ENCODE data around the gene RNU1-1. TPM values are rescaled to one million over a fixed set of nuclear protein-coding genes. Genes with fewer than 3 reads are reported as not detected.
"Not testable (repeated sequence)": the region's sequence is repeated elsewhere in the genome, so short reads cannot be mapped to it uniquely, and the experiment has no call there.

RNU1-1 gene
- total RNA-seq, 1 donor from 2014 or later = 2,369 TPM

GRCh38 chr1:16518913-16519254 lies 4.8 kb upstream of the RNU1-1 start:
- H3K4me1 Mint-ChIP-seq (ENCODE audit: low read depth); H3K4me3 Mint-ChIP-seq (ENCODE audit: low read depth); H3K27ac Mint-ChIP-seq; intact Hi-C loops (cut with micrococcal nuclease); H3K9me3 Mint-ChIP-seq; H3K36me3 Mint-ChIP-seq (ENCODE audit: low read depth); DNase-seq (ENCODE audit: low spot score): not testable (repeated sequence)
- peaks cover 57% of the 10 kb centered on the region for H3K27me3 Mint-ChIP-seq (ENCODE audit: low read depth)

GRCh38 chr1:16516694-16517410 lies 2.8 kb upstream of the RNU1-1 start:
- H3K27me3 Mint-ChIP-seq (ENCODE audit: low read depth) = peaks cover 46% of the 10 kb centered on the region
- H3K4me1 Mint-ChIP-seq (ENCODE audit: low read depth); intact Hi-C loops (cut with micrococcal nuclease); H3K9me3 Mint-ChIP-seq; DNase-seq (ENCODE audit: low spot score); H3K36me3 Mint-ChIP-seq (ENCODE audit: low read depth); H3K27ac Mint-ChIP-seq; H3K4me3 Mint-ChIP-seq (ENCODE audit: low read depth): not testable (repeated sequence)

- peak; percentile 77 for DNase-seq (ENCODE audit: low spot score)
Observed at GRCh38 chr1:16513412-16514106, 526 bp downstream of the RNU1-1 start.

GRCh38 chr1:16512624-16513411 lies 1.3 kb downstream of the RNU1-1 start:
- H3K27me3 Mint-ChIP-seq (ENCODE audit: low read depth); H3K27ac Mint-ChIP-seq; H3K4me3 Mint-ChIP-seq (ENCODE audit: low read depth); intact Hi-C loops (cut with micrococcal nuclease); H3K4me1 Mint-ChIP-seq (ENCODE audit: low read depth); H3K36me3 Mint-ChIP-seq (ENCODE audit: low read depth); H3K9me3 Mint-ChIP-seq: not testable (repeated sequence)
- peak; percentile 37 for DNase-seq (ENCODE audit: low spot score)

More at GRCh38 chr1:16513412-16514106, 526 bp downstream of the RNU1-1 start:
- H3K4me1 Mint-ChIP-seq (ENCODE audit: low read depth); H3K27ac Mint-ChIP-seq; H3K4me3 Mint-ChIP-seq (ENCODE audit: low read depth); H3K9me3 Mint-ChIP-seq; H3K36me3 Mint-ChIP-seq (ENCODE audit: low read depth): not testable (repeated sequence)
- intact Hi-C loops (cut with micrococcal nuclease) = loop anchor here (1.0 to 2.0 kb wide), 2 partner anchors 147 to 392 kb away; partner anchors contain the start of gene SZRD1
- peaks cover 15% of the 10 kb centered on the region for H3K27me3 Mint-ChIP-seq (ENCODE audit: low read depth)

- H3K4me1 Mint-ChIP-seq (ENCODE audit: low read depth); intact Hi-C loops (cut with micrococcal nuclease); H3K36me3 Mint-ChIP-seq (ENCODE audit: low read depth); H3K27ac Mint-ChIP-seq; DNase-seq (ENCODE audit: low spot score); H3K9me3 Mint-ChIP-seq; H3K27me3 Mint-ChIP-seq (ENCODE audit: low read depth); H3K4me3 Mint-ChIP-seq (ENCODE audit: low read depth): not testable (repeated sequence)
Observed at GRCh38 chr1:16511926-16512325, 2.2 kb downstream of the RNU1-1 start.

- H3K36me3 Mint-ChIP-seq (ENCODE audit: low read depth); H3K9me3 Mint-ChIP-seq; intact Hi-C loops (cut with micrococcal nuclease); H3K4me3 Mint-ChIP-seq (ENCODE audit: low read depth); H3K27me3 Mint-ChIP-seq (ENCODE audit: low read depth); H3K4me1 Mint-ChIP-seq (ENCODE audit: low read depth); DNase-seq (ENCODE audit: low spot score); H3K27ac Mint-ChIP-seq: not testable (repeated sequence)
Observed at GRCh38 chr1:16508861-16509445, 5.1 kb downstream of the RNU1-1 start.

- H3K27me3 Mint-ChIP-seq (ENCODE audit: low read depth); H3K36me3 Mint-ChIP-seq (ENCODE audit: low read depth); H3K9me3 Mint-ChIP-seq; H3K4me3 Mint-ChIP-seq (ENCODE audit: low read depth); H3K27ac Mint-ChIP-seq; intact Hi-C loops (cut with micrococcal nuclease); DNase-seq (ENCODE audit: low spot score); H3K4me1 Mint-ChIP-seq (ENCODE audit: low read depth): not testable (repeated sequence)
Observed at GRCh38 chr1:16506364-16507136, 7.5 kb downstream of the RNU1-1 start.

- H3K27me3 Mint-ChIP-seq (ENCODE audit: low read depth) = peaks cover 12% of the 10 kb centered on the region
- H3K4me3 Mint-ChIP-seq (ENCODE audit: low read depth); H3K36me3 Mint-ChIP-seq (ENCODE audit: low read depth); DNase-seq (ENCODE audit: low spot score); H3K27ac Mint-ChIP-seq; H3K9me3 Mint-ChIP-seq; intact Hi-C loops (cut with micrococcal nuclease); H3K4me1 Mint-ChIP-seq (ENCODE audit: low read depth): not testable (repeated sequence)
Observed at GRCh38 chr1:16505870-16506269, 8.2 kb downstream of the RNU1-1 start.

GRCh38 chr1:16503494-16503893 lies 10.6 kb downstream of the RNU1-1 start:
- Mint-ChIP-seq H3K9me3 (peaks cover 5% of the 10 kb centered on the region), H3K4me3 (ENCODE audit: low read depth) (no peak overlapping the region), H3K4me1 (ENCODE audit: low read depth) (peaks cover 6% of the 10 kb centered on the region), H3K27me3 (ENCODE audit: low read depth) (peaks cover 12% of the 10 kb centered on the region), H3K27ac (no peak overlapping the region), H3K36me3 (ENCODE audit: low read depth) (no peaks in the 10 kb centered on the region)
- no peak for DNase-seq (ENCODE audit: low spot score)
- intact Hi-C loops (cut with micrococcal nuclease) = no loop called here

GRCh38 chr1:16501446-16501845 lies 12.6 kb downstream of the RNU1-1 start:
- H3K4me1 Mint-ChIP-seq (ENCODE audit: low read depth) = peaks cover 10% of the 10 kb centered on the region
- H3K9me3 Mint-ChIP-seq; intact Hi-C loops (cut with micrococcal nuclease); H3K27ac Mint-ChIP-seq; H3K36me3 Mint-ChIP-seq (ENCODE audit: low read depth); DNase-seq (ENCODE audit: low spot score): not testable (repeated sequence)
- H3K27me3 Mint-ChIP-seq (ENCODE audit: low read depth) = peaks cover 11% of the 10 kb centered on the region
- H3K4me3 Mint-ChIP-seq (ENCODE audit: low read depth) = peak overlapping the region; percentile 26

GRCh38 chr1:16500975-16501374 lies 13.1 kb downstream of the RNU1-1 start:
- DNase-seq (ENCODE audit: low spot score); H3K36me3 Mint-ChIP-seq (ENCODE audit: low read depth); H3K9me3 Mint-ChIP-seq; intact Hi-C loops (cut with micrococcal nuclease); H3K27ac Mint-ChIP-seq: not testable (repeated sequence)
- Mint-ChIP-seq H3K4me1 (ENCODE audit: low read depth) (peaks cover 10% of the 10 kb centered on the region), H3K27me3 (ENCODE audit: low read depth) (peaks cover 11% of the 10 kb centered on the region), H3K4me3 (ENCODE audit: low read depth) (peak overlapping the region; percentile 26)

- H3K36me3 Mint-ChIP-seq (ENCODE audit: low read depth); intact Hi-C loops (cut with micrococcal nuclease); H3K9me3 Mint-ChIP-seq; DNase-seq (ENCODE audit: low spot score); H3K27ac Mint-ChIP-seq: not testable (repeated sequence)
- peaks cover 11% of the 10 kb centered on the region for H3K27me3 Mint-ChIP-seq (ENCODE audit: low read depth)
- H3K4me1 Mint-ChIP-seq (ENCODE audit: low read depth) = peaks cover 10% of the 10 kb centered on the region
- peak overlapping the region; percentile 84 for H3K4me3 Mint-ChIP-seq (ENCODE audit: low read depth)
Observed at GRCh38 chr1:16500466-16500865, 13.6 kb downstream of the RNU1-1 start.
